Right atrium auricular region (tissue), 2 donors: Measurements from ENCODE around the gene TMEM163. TPM values are rescaled to one million over a fixed set of nuclear protein-coding genes. Genes with fewer than 3 reads are reported as not detected.
A peak's percentile ranks its signal among the peaks of the same experiment; 100 is the strongest.

Experiments
- DNase-seq: peaks from one replicate; pipeline ENCODE4 v3.0.0-alpha.2; 2019; ENCODE audit warnings: low spot score
- H3K27ac ChIP-seq, 2 donors: fragments of 200-600 bp; sonication (generic); 1 replicate in 1 of 2; 2 replicates in 1 of 2; pipeline ENCODE4 v1.5.1; 2016 to 2019
- H3K27me3 ChIP-seq, 2 donors: fragments of 200-600 bp; sonication (generic); one replicate each; pipeline versions ENCODE4 v1.5.1 to v1.6.0; 2017 to 2019
- H3K36me3 ChIP-seq: fragments of 200-600 bp; sonication (generic); one replicate; pipeline ENCODE4 v1.5.1; 2016
- H3K4me1 ChIP-seq, 2 donors: fragments of 200-600 bp; sonication (generic); one replicate each; pipeline versions ENCODE4 v1.5.1 to v1.6.0; 2017 to 2019
- H3K4me3 ChIP-seq, 2 donors: fragments of 200-600 bp; sonication (generic); 1 replicate in 1 of 2; 2 replicates in 1 of 2; pipeline ENCODE4 v1.5.1; 2017 to 2019; ENCODE audit warnings: mild to moderate bottlenecking in 1 of 2, moderate library complexity in 1 of 2
- H3K9me3 ChIP-seq, 2 donors: fragments of 200-600 bp; sonication (generic); one replicate each; pipeline ENCODE4 v1.5.1; 2019
- CTCF ChIP-seq, 2 donors: fragments of 200-600 bp; sonication (generic); IDR thresholded peaks; one replicate each; pipeline ENCODE4 v1.5.1; 2019; ENCODE audit warnings: antibody characterized with exemption in 2 of 2
- total RNA-seq, 2 donors: library from RNA; depleted of rRNA; stranded (reverse); fragments of >200 nt; gene quantifications; one replicate each; pipeline ENCODE4 v1.1.0, GENCODE V29; 2016

The TMEM163 gene
- total RNA-seq, 2 donors from 2014 or later = 3.1 to 8.9 TPM

- Histone ChIP-seq H3K4me3 (no peak overlapping the region), H3K27ac (no peak overlapping the region), H3K36me3 (peaks cover 2% of the 10 kb centered on the region), H3K4me1 (peaks cover 0 to 22% of the 10 kb centered on the region in 2 donors), H3K9me3 (no peaks in the 10 kb centered on the region), H3K27me3 (no peaks in the 10 kb centered on the region)
- DNase-seq = no peak
- TF ChIP-seq CTCF (IDR thresholded peaks at IDR 0.05) = no peak
These were observed 300.7 kb downstream of the TMEM163 start for GRCh38 chr2:134417968-134418582.

- no peak for DNase-seq
- TF ChIP-seq CTCF (IDR thresholded peaks at IDR 0.05) = no peak
- H3K27ac ChIP-seq = no peak overlapping the region
- no peaks in the 10 kb centered on the region for H3K27me3 ChIP-seq
- H3K4me1 ChIP-seq = peaks cover 0 to 25% of the 10 kb centered on the region in 2 donors
- H3K9me3 ChIP-seq = no peaks in the 10 kb centered on the region
- no peak overlapping the region for H3K4me3 ChIP-seq
- no peaks in the 10 kb centered on the region for H3K36me3 ChIP-seq
These were observed 302.2 kb downstream of the TMEM163 start for GRCh38 chr2:134416637-134417036.

GRCh38 chr2:134416018-134416417 is 302.8 kb downstream of the TMEM163 start:
- H3K27ac ChIP-seq = no peak overlapping the region
- H3K9me3 ChIP-seq = no peaks in the 10 kb centered on the region
- no peaks in the 10 kb centered on the region for H3K36me3 ChIP-seq
- H3K4me1 ChIP-seq = peaks cover 0 to 25% of the 10 kb centered on the region in 2 donors
- H3K27me3 ChIP-seq = no peaks in the 10 kb centered on the region
- DNase-seq = no peak
- no peak for TF ChIP-seq CTCF (IDR thresholded peaks at IDR 0.05)
- H3K4me3 ChIP-seq = no peak overlapping the region

GRCh38 chr2:134413912-134414311 is 304.9 kb downstream of the TMEM163 start:
- H3K4me3 ChIP-seq = no peak overlapping the region
- H3K4me1 ChIP-seq = peaks cover 0 to 36% of the 10 kb centered on the region in 2 donors
- DNase-seq = no peak
- no peaks in the 10 kb centered on the region for H3K27me3 ChIP-seq
- TF ChIP-seq CTCF (IDR thresholded peaks at IDR 0.05) = no peak
- no peaks in the 10 kb centered on the region for H3K9me3 ChIP-seq
- no peak overlapping the region for H3K27ac ChIP-seq
- no peaks in the 10 kb centered on the region for H3K36me3 ChIP-seq

- H3K27ac ChIP-seq = peak overlapping the region in 1 of 2 donors; percentile 2
- DNase-seq = no peak
- no peaks in the 10 kb centered on the region for H3K36me3 ChIP-seq
- H3K27me3 ChIP-seq = no peaks in the 10 kb centered on the region
- H3K9me3 ChIP-seq = no peaks in the 10 kb centered on the region
- H3K4me3 ChIP-seq = no peak overlapping the region
- peaks cover 0 to 41% of the 10 kb centered on the region in 2 donors for H3K4me1 ChIP-seq
- no peak for TF ChIP-seq CTCF (IDR thresholded peaks at IDR 0.05)
These were observed 305.4 kb downstream of the TMEM163 start for GRCh38 chr2:134413430-134413829.

- no peak for TF ChIP-seq CTCF (IDR thresholded peaks at IDR 0.05)
- Histone ChIP-seq H3K27ac (peak overlapping the region; percentile 2 to 80), H3K36me3 (no peaks in the 10 kb centered on the region), H3K4me3 (no peak overlapping the region), H3K4me1 (peaks cover 0 to 48% of the 10 kb centered on the region in 2 donors), H3K9me3 (no peaks in the 10 kb centered on the region), H3K27me3 (no peaks in the 10 kb centered on the region)
- DNase-seq = no peak
These were observed 306.2 kb downstream of the TMEM163 start for GRCh38 chr2:134412639-134412999.
